ENCODE measurements around the gene GFOD1.
A peak's percentile ranks its signal among the peaks of the same experiment; 100 is the strongest.
"Not testable (repeated sequence)": the region's sequence is repeated elsewhere in the genome, so short reads cannot be mapped to it uniquely, and the experiment has no call there.

GFOD1 gene

GRCh38 chr6:13439644-13440043 is 47.8 kb downstream of the GFOD1 start:
- no peak for DNase-seq (ENCODE audit: low spot score)

GRCh38 chr6:13438126-13438525 is 49.3 kb downstream of the GFOD1 start:
- DNase-seq (ENCODE audit: low spot score), result no peak

GRCh38 chr6:13437218-13437996 is 50.0 kb downstream of the GFOD1 start:
- no peak for DNase-seq (ENCODE audit: low spot score)

- DNase-seq (ENCODE audit: low spot score), result no peak
These were observed 50.8 kb downstream of the GFOD1 start for GRCh38 chr6:13436399-13437217.

GRCh38 chr6:13435477-13436246 is 51.7 kb downstream of the GFOD1 start:
- DNase-seq (ENCODE audit: low spot score), result no peak

GRCh38 chr6:13434777-13435176 is 52.6 kb downstream of the GFOD1 start:
- DNase-seq (ENCODE audit: low spot score), result no peak

GRCh38 chr6:13434135-13434775 is 53.1 kb downstream of the GFOD1 start:
- not testable (repeated sequence) for DNase-seq (ENCODE audit: low spot score)

GRCh38 chr6:13433709-13434121 is 53.7 kb downstream of the GFOD1 start:
- DNase-seq (ENCODE audit: low spot score), result no peak

GRCh38 chr6:13432526-13433184 is 54.7 kb downstream of the GFOD1 start:
- no peak for DNase-seq (ENCODE audit: low spot score)

GRCh38 chr6:13431861-13432465 is 55.4 kb downstream of the GFOD1 start:
- DNase-seq (ENCODE audit: low spot score), result no peak

- no peak for DNase-seq (ENCODE audit: low spot score)
These were observed 56.2 kb downstream of the GFOD1 start for GRCh38 chr6:13431059-13431656.

GRCh38 chr6:13429406-13429753 is 58.0 kb downstream of the GFOD1 start:
- no peak for DNase-seq (ENCODE audit: low spot score)

- DNase-seq (ENCODE audit: low spot score), result peak; percentile 47
These were observed 58.6 kb downstream of the GFOD1 start for GRCh38 chr6:13428583-13429405.

GRCh38 chr6:13427801-13428582 is 59.4 kb downstream of the GFOD1 start:
- DNase-seq (ENCODE audit: low spot score), result no peak

GRCh38 chr6:13427316-13427715 is 60.1 kb downstream of the GFOD1 start:
- DNase-seq (ENCODE audit: low spot score), result no peak

GRCh38 chr6:13425943-13426931 is 61.2 kb downstream of the GFOD1 start:
- DNase-seq (ENCODE audit: low spot score), result no peak

- DNase-seq (ENCODE audit: low spot score), result no peak
These were observed 62.0 kb downstream of the GFOD1 start for GRCh38 chr6:13425270-13425873.

Data from hematopoietic multipotent progenitor cell treated with erythropoietin and hydrocortisone succinate and interleukin-3 and kit ligand, for 17 days (in vitro differentiated cells).